Choroid plexus epithelial cell (primary cell): ENCODE results near the gene SETD6.
A peak's percentile ranks its signal among the peaks of the same experiment; 100 is the strongest.

Experiments used
- DNase-seq: peaks from one replicate; pipeline ENCODE4 v3.0.0-alpha.2; 2010; ENCODE audit warnings: low read depth
- H3K4me3 ChIP-seq: 2 replicates; pipeline ENCODE4 v1.5.1; 2011; ENCODE audit warnings: low read depth, mild to moderate bottlenecking, control low read depth, low read length, moderate library complexity
- TF ChIP-seq, protein P1 (sequence below): conservative IDR thresholded peaks from 2 replicates; pipeline ENCODE4 v1.5.1; 2011; ENCODE audit warnings: low read depth, mild to moderate bottlenecking, control low read depth, inconsistent platforms, low read length, moderate library complexity

The SETD6 gene

GRCh38 chr16:58515871-58516767 lies 802 bp downstream of the SETD6 start:
- H3K4me3 ChIP-seq = peak overlapping the region; percentile 81
- no peak for DNase-seq
- TF ChIP-seq, protein P1, sequence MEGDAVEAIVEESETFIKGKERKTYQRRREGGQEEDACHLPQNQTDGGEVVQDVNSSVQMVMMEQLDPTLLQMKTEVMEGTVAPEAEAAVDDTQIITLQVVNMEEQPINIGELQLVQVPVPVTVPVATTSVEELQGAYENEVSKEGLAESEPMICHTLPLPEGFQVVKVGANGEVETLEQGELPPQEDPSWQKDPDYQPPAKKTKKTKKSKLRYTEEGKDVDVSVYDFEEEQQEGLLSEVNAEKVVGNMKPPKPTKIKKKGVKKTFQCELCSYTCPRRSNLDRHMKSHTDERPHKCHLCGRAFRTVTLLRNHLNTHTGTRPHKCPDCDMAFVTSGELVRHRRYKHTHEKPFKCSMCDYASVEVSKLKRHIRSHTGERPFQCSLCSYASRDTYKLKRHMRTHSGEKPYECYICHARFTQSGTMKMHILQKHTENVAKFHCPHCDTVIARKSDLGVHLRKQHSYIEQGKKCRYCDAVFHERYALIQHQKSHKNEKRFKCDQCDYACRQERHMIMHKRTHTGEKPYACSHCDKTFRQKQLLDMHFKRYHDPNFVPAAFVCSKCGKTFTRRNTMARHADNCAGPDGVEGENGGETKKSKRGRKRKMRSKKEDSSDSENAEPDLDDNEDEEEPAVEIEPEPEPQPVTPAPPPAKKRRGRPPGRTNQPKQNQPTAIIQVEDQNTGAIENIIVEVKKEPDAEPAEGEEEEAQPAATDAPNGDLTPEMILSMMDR = no peak

- TF ChIP-seq, protein P1 = no peak
- no peak overlapping the region for H3K4me3 ChIP-seq
- DNase-seq = no peak
Measured at GRCh38 chr16:58516768-58517107, 1.4 kb downstream of the SETD6 start.

DNA sequence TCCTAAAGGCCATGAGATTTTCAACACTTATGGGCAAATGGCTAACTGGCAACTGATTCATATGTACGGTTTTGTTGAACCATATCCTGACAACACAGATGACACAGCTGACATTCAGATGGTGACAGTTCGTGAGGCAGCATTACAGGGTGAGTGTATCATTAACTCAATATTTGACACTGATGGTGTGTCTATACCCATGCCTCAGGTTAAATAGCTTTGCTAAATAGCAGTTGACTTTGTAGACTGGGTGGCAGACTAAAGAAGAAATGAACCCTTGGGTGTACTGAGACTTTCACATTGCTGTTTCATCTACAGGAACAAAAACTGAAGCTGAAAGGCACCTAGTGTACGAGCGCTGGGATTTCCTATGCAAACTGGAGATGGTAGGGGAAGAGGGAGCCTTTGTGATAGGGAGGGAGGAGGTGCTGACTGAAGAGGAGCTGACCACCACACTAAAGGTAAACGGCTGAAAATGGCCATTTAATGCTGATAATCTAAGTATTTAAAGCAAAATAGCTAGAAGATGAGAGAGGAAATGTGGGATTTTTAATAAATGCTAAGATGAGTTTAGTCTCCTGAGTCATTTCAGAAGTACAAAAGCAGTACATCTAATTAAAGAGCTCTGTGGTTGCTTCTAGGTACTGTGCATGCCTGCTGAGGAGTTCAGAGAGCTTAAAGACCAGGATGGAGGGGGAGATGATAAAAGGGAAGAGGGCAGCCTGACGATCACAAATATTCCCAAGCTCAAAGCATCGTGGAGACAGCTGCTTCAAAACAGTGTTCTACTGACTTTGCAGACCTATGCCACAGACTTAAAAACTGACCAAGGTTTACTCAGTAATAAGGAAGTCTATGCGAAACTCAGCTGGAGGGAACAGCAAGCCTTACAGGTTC lies 3.0 kb downstream of the SETD6 start:
- TF ChIP-seq, protein P1 = no peak
- no peak for DNase-seq

DNA sequence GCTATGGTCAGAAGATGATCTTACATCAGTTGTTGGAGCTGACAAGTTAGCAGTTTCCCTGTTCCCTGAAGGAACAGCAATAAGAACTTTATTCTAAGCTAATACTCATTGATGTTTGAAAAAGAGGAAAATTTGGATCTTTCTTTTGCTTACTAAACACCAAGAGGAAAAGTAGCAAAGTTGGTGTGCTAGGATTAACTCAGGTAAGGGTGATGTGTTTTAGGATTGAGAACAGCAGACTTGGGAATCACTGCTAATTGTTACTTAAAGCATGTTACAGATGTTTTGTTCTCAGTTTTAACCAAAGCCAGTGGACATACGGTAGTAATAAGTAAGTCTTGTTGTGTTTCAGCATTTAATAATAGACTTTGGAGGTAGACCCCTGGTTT lies 3.7 kb downstream of the SETD6 start:
- TF ChIP-seq, protein P1 = no peak

More for the DNA sequence above, 3.0 kb downstream of the SETD6 start:
- H3K4me3 ChIP-seq = no peak overlapping the region

DNA sequence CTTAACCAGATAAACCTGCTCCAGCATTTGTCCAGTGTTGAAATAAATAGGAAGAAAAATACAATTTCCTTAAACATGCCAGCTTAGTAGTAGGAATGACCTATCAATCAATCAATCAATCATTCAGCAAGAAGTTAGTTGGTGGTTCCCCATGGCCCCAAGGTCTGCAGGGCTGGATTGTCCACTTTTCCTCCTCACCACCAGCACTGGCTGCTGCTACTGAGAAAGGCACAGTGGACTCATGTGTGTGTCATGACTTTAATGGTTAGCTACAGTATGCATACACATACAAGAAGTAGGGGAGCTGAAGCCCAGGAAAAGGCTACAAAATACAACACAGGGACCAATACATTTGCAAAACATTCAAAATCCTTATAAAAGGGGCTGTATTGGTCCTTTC lies 4.4 kb downstream of the SETD6 start:
- TF ChIP-seq, protein P1 = no peak
- DNase-seq = no peak
- H3K4me3 ChIP-seq = no peak overlapping the region

More for the DNA sequence above, 3.7 kb downstream of the SETD6 start:
- no peak overlapping the region for H3K4me3 ChIP-seq
- no peak for DNase-seq

GRCh38 chr16:58530179-58530578 lies 14.9 kb downstream of the SETD6 start:
- DNase-seq = no peak
- TF ChIP-seq, protein P1 = no peak
- H3K4me3 ChIP-seq = no peak overlapping the region
